GM21737 (cell line): ENCODE results near the gene CSPG5.

ENCODE experiments used
- ATAC-seq: cut with Tn5 transposase; IDR thresholded peaks from one replicate; pipeline ENCODE4 v1.9.1; 2021; ENCODE audit warnings: mild to moderate bottlenecking, moderate library complexity; ENCODE audit not compliant: unreplicated experiment

Gene CSPG5

GRCh38 chr3:47542471-47543173 lies 36.0 kb downstream of the CSPG5 start:
- ATAC-seq, result no peak

GRCh38 chr3:47541583-47542108 lies 37.0 kb downstream of the CSPG5 start:
- ATAC-seq, result no peak

GRCh38 chr3:47540281-47540680 lies 38.4 kb downstream of the CSPG5 start:
- no peak for ATAC-seq

- no peak for ATAC-seq
Observed at GRCh38 chr3:47536967-47537366, 41.7 kb downstream of the CSPG5 start.

GRCh38 chr3:47536221-47536891 lies 42.3 kb downstream of the CSPG5 start:
- ATAC-seq, result no peak

- no peak for ATAC-seq
Observed at GRCh38 chr3:47533996-47534454, 44.6 kb downstream of the CSPG5 start.

- ATAC-seq, result no peak
Observed at GRCh38 chr3:47533481-47533880, 45.2 kb downstream of the CSPG5 start.

GRCh38 chr3:47527952-47528725 lies 50.5 kb downstream of the CSPG5 start:
- ATAC-seq, result no peak

- ATAC-seq, result no peak
Observed at GRCh38 chr3:47525617-47526016, 53.0 kb downstream of the CSPG5 start.

- no peak for ATAC-seq
Observed at GRCh38 chr3:47523310-47524073, 55.2 kb downstream of the CSPG5 start.

- ATAC-seq, result no peak
Observed at GRCh38 chr3:47522082-47522987, 56.3 kb downstream of the CSPG5 start.

GRCh38 chr3:47520756-47521155 lies 57.9 kb downstream of the CSPG5 start:
- ATAC-seq, result no peak

GRCh38 chr3:47517937-47518336 lies 60.7 kb downstream of the CSPG5 start:
- ATAC-seq, result no peak

GRCh38 chr3:47515864-47516319 lies 62.8 kb downstream of the CSPG5 start:
- no peak for ATAC-seq

GRCh38 chr3:47515100-47515499 lies 63.6 kb downstream of the CSPG5 start:
- ATAC-seq, result no peak

GRCh38 chr3:47513125-47513929 lies 65.3 kb downstream of the CSPG5 start, which contains the start of gene ELP6:
Gene ELP6 (minus strand): TSS chr3:47513712. CDS start chr3:47513590, 122 bp downstream.
- ATAC-seq, result peak; percentile 95

GRCh38 chr3:47512416-47513124 lies 66.1 kb downstream of the CSPG5 start:
- no peak for ATAC-seq
